Endothelial cell of umbilical vein (primary cell): ENCODE data around the gene MYL1. TPM values are rescaled to one million over a fixed set of nuclear protein-coding genes. Genes with fewer than 3 reads are reported as not detected.

Source experiments
- BruUV-seq: library from RNA; stranded (reverse); fragments of 400-500 nt; replicated peaks from 2 replicates; lab custom pipeline; 2021; lab: Mats Ljungman, UMichigan
- CTCF ChIA-PET: fragments of 300-600, 350-600 bp; sonication (Branson Sonifier 250); formaldehyde crosslinking; loops from one replicate; lab custom pipeline; 2021; ENCODE audit warnings: antibody characterized with exemption, inconsistent platforms; lab: Charles Lee
- POLR2A ChIA-PET: fragments of 300-600, 350-600 bp; sonication (Branson Sonifier 250); formaldehyde crosslinking; loops from one replicate; lab custom pipeline; 2021; ENCODE audit warnings: antibody characterized with exemption, inconsistent platforms; lab: Charles Lee
- DNase-seq: peaks from one replicate; pipeline ENCODE4 v3.0.0-alpha.2; 2011; ENCODE audit warnings: low read depth, low spot score
- FAIRE-seq: peaks from 2 replicates; lab custom pipeline; 2011; peaks lifted over from hg19 to GRCh38; lab: Jason Lieb, UNC
- H2AFZ ChIP-seq: 2 replicates; pipeline ENCODE4 v1.6.0; 2012; ENCODE audit warnings: low read depth, low read length, control low read depth, inconsistent platforms
- H3K27ac ChIP-seq: 2 replicates; pipeline ENCODE4 v1.5.1; 2011; ENCODE audit warnings: low read depth, mild to moderate bottlenecking, control low read depth, low read length, moderate library complexity; ENCODE audit not compliant: insufficient read depth
- H3K27me3 ChIP-seq, 2 experiments: 2 replicates each; pipeline versions ENCODE4 v1.6.0 to v1.6.1; 2011; ENCODE audit warnings: low read length in 2 of 2, mixed read lengths in 1 of 2; ENCODE audit not compliant: control insufficient read depth in 2 of 2, insufficient read depth in 2 of 2
- H3K36me3 ChIP-seq, 2 experiments: 2 replicates in 1 of 2; 3 replicates in 1 of 2; pipeline ENCODE4 v1.5.1; 2011; ENCODE audit warnings: low read length in 2 of 2, mild to moderate bottlenecking in 1 of 2, moderate library complexity in 1 of 2; ENCODE audit not compliant: control insufficient read depth in 2 of 2, insufficient read depth in 2 of 2; ENCODE audit errors: extremely low read depth in 1 of 2
- H3K4me1 ChIP-seq: 3 replicates; pipeline ENCODE4 v1.5.1; 2011; ENCODE audit warnings: mild to moderate bottlenecking, low read length; ENCODE audit not compliant: control insufficient read depth, insufficient read depth; ENCODE audit errors: extremely low read depth
- H3K4me2 ChIP-seq: 2 replicates; pipeline ENCODE4 v1.6.1; 2011; ENCODE audit warnings: low read length, control low read depth, mixed read lengths; ENCODE audit not compliant: insufficient read depth
- H3K4me3 ChIP-seq, 3 experiments: fragments of 200-600 bp in 1 of 3; sonication (generic), shearing (Covaris generic) in 1 of 3; replicated peaks in 1 of 3; 2 replicates each; pipeline ENCODE4 v1.5.1; 2011 to 2016; ENCODE audit warnings: control low read depth in 3 of 3, low read length in 3 of 3, mild to moderate bottlenecking in 2 of 3, inconsistent platforms in 1 of 3, low read depth in 1 of 3, moderate library complexity in 1 of 3; ENCODE audit not compliant: insufficient read depth in 1 of 3
- H3K79me2 ChIP-seq: 2 replicates; pipeline ENCODE4 v1.6.0; 2012; ENCODE audit warnings: low read length, inconsistent platforms; ENCODE audit not compliant: control insufficient read depth, insufficient read depth
- H3K9ac ChIP-seq: replicated peaks from 2 replicates; pipeline ENCODE3; 2011; ENCODE audit warnings: low read length, control low read depth; ENCODE audit not compliant: insufficient read depth; ENCODE audit errors: extremely low read depth
- H3K9me1 ChIP-seq: replicated peaks from 3 replicates; pipeline ENCODE4 v1.6.0; 2011; ENCODE audit warnings: mild to moderate bottlenecking, low read length; ENCODE audit not compliant: control insufficient read depth, insufficient read depth; ENCODE audit errors: extremely low read depth
- H3K9me3 ChIP-seq: replicated peaks from 2 replicates; pipeline ENCODE4 v1.5.1; 2012; ENCODE audit warnings: low read length, inconsistent platforms; ENCODE audit not compliant: control insufficient read depth, insufficient read depth
- H4K20me1 ChIP-seq: replicated peaks from 2 replicates; pipeline ENCODE3; 2011; ENCODE audit warnings: mild to moderate bottlenecking, low read length; ENCODE audit not compliant: control insufficient read depth, insufficient read depth; ENCODE audit errors: extremely low read depth
- EZH2 ChIP-seq: IDR thresholded peaks from 2 replicates; pipeline ENCODE4 v1.6.1; 2012; ENCODE audit warnings: borderline replicate concordance, low read depth, mild to moderate bottlenecking, moderate library complexity, low read length, inconsistent platforms; ENCODE audit not compliant: severe bottlenecking
- FOS ChIP-seq: IDR thresholded peaks from 2 replicates; pipeline ENCODE4 v1.6.1; 2011; ENCODE audit warnings: mild to moderate bottlenecking, low read length, moderate library complexity, borderline replicate concordance; ENCODE audit not compliant: insufficient read depth
- GATA2 ChIP-seq: IDR thresholded peaks from 2 replicates; pipeline ENCODE4 v1.7.0; 2011; ENCODE audit warnings: low read depth, mild to moderate bottlenecking, moderate library complexity, mixed read lengths, low read length; ENCODE audit not compliant: insufficient read length, insufficient read depth
- JUN ChIP-seq: IDR thresholded peaks from 2 replicates; pipeline ENCODE4 v1.6.1; 2011; ENCODE audit warnings: borderline replicate concordance, low read depth; ENCODE audit not compliant: insufficient read length, insufficient read depth
- POLR2A ChIP-seq: IDR thresholded peaks from 2 replicates; pipeline ENCODE4 v1.6.1; 2012; ENCODE audit warnings: low read depth, mild to moderate bottlenecking, control low read depth, low read length
- POLR2AphosphoS5 ChIP-seq: IDR thresholded peaks from 2 replicates; pipeline ENCODE4 v1.6.1; 2012; ENCODE audit warnings: low read depth, mild to moderate bottlenecking, control low read depth, low read length, moderate library complexity; ENCODE audit not compliant: insufficient read depth
- dilution Hi-C: fragments of 300-500 bp; cut with MboI; formaldehyde crosslinking; loops from one replicate; pipeline ENCODE4 v1.15.0; 2019; ENCODE audit warnings: low sequenced_read_pairs; ENCODE audit not compliant: extremely low pct_ligation_motif_present
- intact Hi-C: fragments of 100-400 bp; cut with micrococcal nuclease; formaldehyde crosslinking; loops from one replicate; pipeline ENCODE4 v1.10.0; 2022
- polyA plus RNA-seq, 4 experiments: library from polyadenylated mRNA; depleted of rRNA in 3 of 4; stranded (reverse) in 3 of 4; unstranded in 1 of 4; fragments of >200 nt; gene quantifications; 2 replicates each; pipeline versions ENCODE4 v1.2.1 to v1.2.3, GENCODE V29; 2011 to 2012; ENCODE audit warnings: missing spikeins in 1 of 4
- total RNA-seq: library from RNA; stranded (reverse); gene quantifications from 2 replicates; pipeline ENCODE4 v1.2.3, GENCODE V29; 2021
- TF ChIP-seq, protein P1 (sequence below): IDR thresholded peaks from 2 replicates; pipeline ENCODE4 v1.6.1; 2011; ENCODE audit not compliant: insufficient read depth, insufficient read length
- TF ChIP-seq, protein P2 (sequence below), 2 donors: IDR thresholded peaks; 1 replicate in 1 of 2; 2 replicates in 1 of 2; pipeline ENCODE4 v1.5.1; 2011; ENCODE audit warnings: low read length in 2 of 2, mild to moderate bottlenecking in 2 of 2, moderate library complexity in 2 of 2, control low read depth in 1 of 2, inconsistent platforms in 1 of 2, low read depth in 1 of 2; ENCODE audit not compliant: insufficient read depth in 1 of 2; ENCODE audit errors: extremely low read depth in 1 of 2

MYL1 gene
- total and polyA plus RNA-seq, 2 donors (not counting 3 experiments of a cell fraction or from before 2014, with no cell fraction given): not detected

DNA sequence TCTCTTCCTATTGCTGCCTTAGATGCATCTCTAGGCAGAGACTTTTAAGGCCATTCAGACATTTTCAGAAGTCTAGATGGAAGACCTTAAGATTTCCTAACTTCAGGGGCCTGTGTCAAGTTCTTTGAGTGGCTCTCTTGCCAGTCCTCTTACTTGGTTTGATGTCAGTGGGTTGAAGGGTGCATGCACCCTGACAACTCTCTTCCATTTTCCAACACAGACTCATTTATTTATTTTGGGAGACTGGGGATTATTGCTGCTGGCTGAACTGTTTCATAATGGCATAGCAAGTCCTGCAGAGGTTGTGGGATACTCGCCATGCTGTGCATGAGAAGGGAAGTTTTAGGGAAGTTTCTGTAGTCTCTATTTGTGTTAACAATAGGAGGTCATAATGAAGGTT is 50.7 kb downstream of the MYL1 start:
- H3K9me3 ChIP-seq: no peaks in the 10 kb centered on the region
- no peak overlapping the region for H2AFZ ChIP-seq
- no peaks in the 10 kb centered on the region for H4K20me1 ChIP-seq
- no peak for DNase-seq
- no peaks in the 10 kb centered on the region for H3K36me3 ChIP-seq
- no peaks in the 10 kb centered on the region for H3K4me1 ChIP-seq
- no peak overlapping the region for H3K9ac ChIP-seq
- H3K27ac ChIP-seq: no peak overlapping the region
- dilution Hi-C loops: no loop called here
- no peak overlapping the region for H3K4me3 ChIP-seq
- CTCF ChIA-PET: no interaction called here
- TF ChIP-seq JUN (no peak), POLR2AphosphoS5 (no peak), EZH2 (no peak), FOS (no peak), POLR2A (no peak), GATA2 (no peak)
- TF ChIP-seq, protein P1, sequence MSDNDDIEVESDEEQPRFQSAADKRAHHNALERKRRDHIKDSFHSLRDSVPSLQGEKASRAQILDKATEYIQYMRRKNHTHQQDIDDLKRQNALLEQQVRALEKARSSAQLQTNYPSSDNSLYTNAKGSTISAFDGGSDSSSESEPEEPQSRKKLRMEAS: no peak
- TF ChIP-seq, protein P2, sequence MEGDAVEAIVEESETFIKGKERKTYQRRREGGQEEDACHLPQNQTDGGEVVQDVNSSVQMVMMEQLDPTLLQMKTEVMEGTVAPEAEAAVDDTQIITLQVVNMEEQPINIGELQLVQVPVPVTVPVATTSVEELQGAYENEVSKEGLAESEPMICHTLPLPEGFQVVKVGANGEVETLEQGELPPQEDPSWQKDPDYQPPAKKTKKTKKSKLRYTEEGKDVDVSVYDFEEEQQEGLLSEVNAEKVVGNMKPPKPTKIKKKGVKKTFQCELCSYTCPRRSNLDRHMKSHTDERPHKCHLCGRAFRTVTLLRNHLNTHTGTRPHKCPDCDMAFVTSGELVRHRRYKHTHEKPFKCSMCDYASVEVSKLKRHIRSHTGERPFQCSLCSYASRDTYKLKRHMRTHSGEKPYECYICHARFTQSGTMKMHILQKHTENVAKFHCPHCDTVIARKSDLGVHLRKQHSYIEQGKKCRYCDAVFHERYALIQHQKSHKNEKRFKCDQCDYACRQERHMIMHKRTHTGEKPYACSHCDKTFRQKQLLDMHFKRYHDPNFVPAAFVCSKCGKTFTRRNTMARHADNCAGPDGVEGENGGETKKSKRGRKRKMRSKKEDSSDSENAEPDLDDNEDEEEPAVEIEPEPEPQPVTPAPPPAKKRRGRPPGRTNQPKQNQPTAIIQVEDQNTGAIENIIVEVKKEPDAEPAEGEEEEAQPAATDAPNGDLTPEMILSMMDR (IDR thresholded peaks at IDR 0.05; ENCODE audit: extremely low read depth in 1 of 2, insufficient read depth in 1 of 2, low read depth in 1 of 2, low read length in 2 of 2): no peak
- H3K9me1 ChIP-seq: no peaks in the 10 kb centered on the region
- intact Hi-C loops: no loop called here
- no TSS peak for BruUV-seq
- H3K27me3 ChIP-seq: no peaks in the 10 kb centered on the region
- no peaks in the 10 kb centered on the region for H3K79me2 ChIP-seq
- FAIRE-seq: no peak
- POLR2A ChIA-PET: no interaction called here
- no peak overlapping the region for H3K4me2 ChIP-seq
